Measurements from ENCODE around the gene PRKCE. TPM values are rescaled to one million over a fixed set of nuclear protein-coding genes. Genes with fewer than 3 reads are reported as not detected.

PRKCE gene
- total and polyA plus RNA-seq, 2 experiments from 2014 or later, result 0.94 to 1.2 TPM

DNA sequence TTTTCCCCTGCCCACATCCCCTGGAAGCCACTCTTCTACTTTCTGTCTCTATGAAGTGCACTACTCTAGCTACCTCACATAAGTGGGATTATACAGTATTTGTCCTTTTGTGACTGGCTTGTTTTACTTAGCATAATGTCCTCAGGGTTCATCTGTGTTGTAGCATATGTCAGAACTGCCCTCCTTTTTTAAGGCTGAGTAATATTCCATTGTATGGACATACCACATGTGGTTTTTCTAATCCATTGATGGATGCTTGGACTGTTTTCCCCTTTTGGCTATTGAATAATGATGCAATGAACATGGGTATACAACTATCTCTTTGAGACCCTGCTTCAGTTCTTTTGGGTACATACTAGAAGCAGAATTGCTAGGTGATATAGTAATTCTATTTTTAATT lies 95.9 kb downstream of the PRKCE start:
- DNase-seq (ENCODE audit: low spot score) (no peak), ATAC-seq (no peak)
- Histone ChIP-seq H3K36me3 (ENCODE audit: insufficient read depth) (no peaks in the 10 kb centered on the region), H3K79me2 (replicated peaks; ENCODE audit: insufficient read depth) (no peaks in the 10 kb centered on the region), H3K9me2 (ENCODE audit: insufficient read depth) (no peaks in the 10 kb centered on the region), H3F3A (replicated peaks; ENCODE audit: low read depth) (no peaks in the 10 kb centered on the region), H3K4me1 (ENCODE audit: insufficient read depth) (no peaks in the 10 kb centered on the region), H3K4me3 (no peak overlapping the region), H4K20me1 (replicated peaks; ENCODE audit: insufficient read depth) (no peaks in the 10 kb centered on the region), H3K27ac (ENCODE audit: low read depth) (no peak overlapping the region), H2AFZ (no peak overlapping the region), H3K4me2 (no peak overlapping the region), H3K27me3 (ENCODE audit: insufficient read depth) (no peaks in the 10 kb centered on the region)
- H3K9me3 Mint-ChIP-seq, result peaks cover 13% of the 10 kb centered on the region
- H3K27ac Mint-ChIP-seq, result no peak overlapping the region
- H3K4me3 Mint-ChIP-seq, result no peak overlapping the region
- H3K4me1 Mint-ChIP-seq, result peaks cover 9% of the 10 kb centered on the region; the same call in 2 of the 3 replicates
- H3K36me3 Mint-ChIP-seq (ENCODE audit: low read depth), result peaks cover 3% of the 10 kb centered on the region; the same call in 2 of the 3 replicates
- TF ChIP-seq EZH2phosphoT487 (IDR thresholded peaks at IDR 0.05; ENCODE audit: unreplicated experiment), result no peak
- no peak for TF ChIP-seq ZNF114 (CRISPR knock-in tag; IDR thresholded peaks at IDR 0.05)
- TF ChIP-seq, protein P1, sequence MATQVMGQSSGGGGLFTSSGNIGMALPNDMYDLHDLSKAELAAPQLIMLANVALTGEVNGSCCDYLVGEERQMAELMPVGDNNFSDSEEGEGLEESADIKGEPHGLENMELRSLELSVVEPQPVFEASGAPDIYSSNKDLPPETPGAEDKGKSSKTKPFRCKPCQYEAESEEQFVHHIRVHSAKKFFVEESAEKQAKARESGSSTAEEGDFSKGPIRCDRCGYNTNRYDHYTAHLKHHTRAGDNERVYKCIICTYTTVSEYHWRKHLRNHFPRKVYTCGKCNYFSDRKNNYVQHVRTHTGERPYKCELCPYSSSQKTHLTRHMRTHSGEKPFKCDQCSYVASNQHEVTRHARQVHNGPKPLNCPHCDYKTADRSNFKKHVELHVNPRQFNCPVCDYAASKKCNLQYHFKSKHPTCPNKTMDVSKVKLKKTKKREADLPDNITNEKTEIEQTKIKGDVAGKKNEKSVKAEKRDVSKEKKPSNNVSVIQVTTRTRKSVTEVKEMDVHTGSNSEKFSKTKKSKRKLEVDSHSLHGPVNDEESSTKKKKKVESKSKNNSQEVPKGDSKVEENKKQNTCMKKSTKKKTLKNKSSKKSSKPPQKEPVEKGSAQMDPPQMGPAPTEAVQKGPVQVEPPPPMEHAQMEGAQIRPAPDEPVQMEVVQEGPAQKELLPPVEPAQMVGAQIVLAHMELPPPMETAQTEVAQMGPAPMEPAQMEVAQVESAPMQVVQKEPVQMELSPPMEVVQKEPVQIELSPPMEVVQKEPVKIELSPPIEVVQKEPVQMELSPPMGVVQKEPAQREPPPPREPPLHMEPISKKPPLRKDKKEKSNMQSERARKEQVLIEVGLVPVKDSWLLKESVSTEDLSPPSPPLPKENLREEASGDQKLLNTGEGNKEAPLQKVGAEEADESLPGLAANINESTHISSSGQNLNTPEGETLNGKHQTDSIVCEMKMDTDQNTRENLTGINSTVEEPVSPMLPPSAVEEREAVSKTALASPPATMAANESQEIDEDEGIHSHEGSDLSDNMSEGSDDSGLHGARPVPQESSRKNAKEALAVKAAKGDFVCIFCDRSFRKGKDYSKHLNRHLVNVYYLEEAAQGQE (IDR thresholded peaks at IDR 0.05; ENCODE audit: unreplicated experiment), result no peak
- TF ChIP-seq NANOG (IDR thresholded peaks at IDR 0.05; ENCODE audit: borderline replicate concordance), result no peak
- TF ChIP-seq EZH2 (IDR thresholded peaks at IDR 0.05; ENCODE audit: low read depth, unreplicated experiment), result no peak
- no peak for TF ChIP-seq CREB1 (CRISPR knock-in tag; IDR thresholded peaks at IDR 0.05; ENCODE audit: low read depth)
- no peak for TF ChIP-seq STAT1 (IDR thresholded peaks at IDR 0.05; ENCODE audit: unreplicated experiment)
- TF ChIP-seq, protein P2, sequence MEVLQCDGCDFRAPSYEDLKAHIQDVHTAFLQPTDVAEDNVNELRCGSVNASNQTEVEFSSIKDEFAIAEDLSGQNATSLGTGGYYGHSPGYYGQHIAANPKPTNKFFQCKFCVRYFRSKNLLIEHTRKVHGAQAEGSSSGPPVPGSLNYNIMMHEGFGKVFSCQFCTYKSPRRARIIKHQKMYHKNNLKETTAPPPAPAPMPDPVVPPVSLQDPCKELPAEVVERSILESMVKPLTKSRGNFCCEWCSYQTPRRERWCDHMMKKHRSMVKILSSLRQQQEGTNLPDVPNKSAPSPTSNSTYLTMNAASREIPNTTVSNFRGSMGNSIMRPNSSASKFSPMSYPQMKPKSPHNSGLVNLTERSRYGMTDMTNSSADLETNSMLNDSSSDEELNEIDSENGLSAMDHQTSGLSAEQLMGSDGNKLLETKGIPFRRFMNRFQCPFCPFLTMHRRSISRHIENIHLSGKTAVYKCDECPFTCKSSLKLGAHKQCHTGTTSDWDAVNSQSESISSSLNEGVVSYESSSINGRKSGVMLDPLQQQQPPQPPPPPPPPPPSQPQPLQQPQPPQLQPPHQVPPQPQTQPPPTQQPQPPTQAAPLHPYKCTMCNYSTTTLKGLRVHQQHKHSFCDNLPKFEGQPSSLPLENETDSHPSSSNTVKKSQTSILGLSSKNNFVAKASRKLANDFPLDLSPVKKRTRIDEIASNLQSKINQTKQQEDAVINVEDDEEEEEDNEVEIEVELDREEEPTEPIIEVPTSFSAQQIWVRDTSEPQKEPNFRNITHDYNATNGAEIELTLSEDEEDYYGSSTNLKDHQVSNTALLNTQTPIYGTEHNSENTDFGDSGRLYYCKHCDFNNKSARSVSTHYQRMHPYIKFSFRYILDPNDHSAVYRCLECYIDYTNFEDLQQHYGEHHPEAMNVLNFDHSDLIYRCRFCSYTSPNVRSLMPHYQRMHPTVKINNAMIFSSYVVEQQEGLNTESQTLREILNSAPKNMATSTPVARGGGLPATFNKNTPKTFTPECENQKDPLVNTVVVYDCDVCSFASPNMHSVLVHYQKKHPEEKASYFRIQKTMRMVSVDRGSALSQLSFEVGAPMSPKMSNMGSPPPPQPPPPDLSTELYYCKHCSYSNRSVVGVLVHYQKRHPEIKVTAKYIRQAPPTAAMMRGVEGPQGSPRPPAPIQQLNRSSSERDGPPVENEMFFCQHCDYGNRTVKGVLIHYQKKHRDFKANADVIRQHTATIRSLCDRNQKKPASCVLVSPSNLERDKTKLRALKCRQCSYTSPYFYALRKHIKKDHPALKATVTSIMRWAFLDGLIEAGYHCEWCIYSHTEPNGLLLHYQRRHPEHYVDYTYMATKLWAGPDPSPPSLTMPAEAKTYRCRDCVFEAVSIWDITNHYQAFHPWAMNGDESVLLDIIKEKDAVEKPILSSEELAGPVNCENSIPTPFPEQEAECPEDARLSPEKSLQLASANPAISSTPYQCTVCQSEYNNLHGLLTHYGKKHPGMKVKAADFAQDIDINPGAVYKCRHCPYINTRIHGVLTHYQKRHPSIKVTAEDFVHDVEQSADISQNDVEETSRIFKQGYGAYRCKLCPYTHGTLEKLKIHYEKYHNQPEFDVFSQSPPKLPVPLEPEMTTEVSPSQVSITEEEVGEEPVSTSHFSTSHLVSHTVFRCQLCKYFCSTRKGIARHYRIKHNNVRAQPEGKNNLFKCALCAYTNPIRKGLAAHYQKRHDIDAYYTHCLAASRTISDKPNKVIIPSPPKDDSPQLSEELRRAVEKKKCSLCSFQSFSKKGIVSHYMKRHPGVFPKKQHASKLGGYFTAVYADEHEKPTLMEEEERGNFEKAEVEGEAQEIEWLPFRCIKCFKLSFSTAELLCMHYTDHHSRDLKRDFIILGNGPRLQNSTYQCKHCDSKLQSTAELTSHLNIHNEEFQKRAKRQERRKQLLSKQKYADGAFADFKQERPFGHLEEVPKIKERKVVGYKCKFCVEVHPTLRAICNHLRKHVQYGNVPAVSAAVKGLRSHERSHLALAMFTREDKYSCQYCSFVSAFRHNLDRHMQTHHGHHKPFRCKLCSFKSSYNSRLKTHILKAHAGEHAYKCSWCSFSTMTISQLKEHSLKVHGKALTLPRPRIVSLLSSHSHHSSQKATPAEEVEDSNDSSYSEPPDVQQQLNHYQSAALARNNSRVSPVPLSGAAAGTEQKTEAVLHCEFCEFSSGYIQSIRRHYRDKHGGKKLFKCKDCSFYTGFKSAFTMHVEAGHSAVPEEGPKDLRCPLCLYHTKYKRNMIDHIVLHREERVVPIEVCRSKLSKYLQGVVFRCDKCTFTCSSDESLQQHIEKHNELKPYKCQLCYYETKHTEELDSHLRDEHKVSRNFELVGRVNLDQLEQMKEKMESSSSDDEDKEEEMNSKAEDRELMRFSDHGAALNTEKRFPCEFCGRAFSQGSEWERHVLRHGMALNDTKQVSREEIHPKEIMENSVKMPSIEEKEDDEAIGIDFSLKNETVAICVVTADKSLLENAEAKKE (CRISPR knock-in tag; IDR thresholded peaks at IDR 0.05), result no peak
- TF ChIP-seq, protein P3, sequence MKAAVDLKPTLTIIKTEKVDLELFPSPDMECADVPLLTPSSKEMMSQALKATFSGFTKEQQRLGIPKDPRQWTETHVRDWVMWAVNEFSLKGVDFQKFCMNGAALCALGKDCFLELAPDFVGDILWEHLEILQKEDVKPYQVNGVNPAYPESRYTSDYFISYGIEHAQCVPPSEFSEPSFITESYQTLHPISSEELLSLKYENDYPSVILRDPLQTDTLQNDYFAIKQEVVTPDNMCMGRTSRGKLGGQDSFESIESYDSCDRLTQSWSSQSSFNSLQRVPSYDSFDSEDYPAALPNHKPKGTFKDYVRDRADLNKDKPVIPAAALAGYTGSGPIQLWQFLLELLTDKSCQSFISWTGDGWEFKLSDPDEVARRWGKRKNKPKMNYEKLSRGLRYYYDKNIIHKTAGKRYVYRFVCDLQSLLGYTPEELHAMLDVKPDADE (IDR thresholded peaks at IDR 0.05), result no peak
- TF ChIP-seq, protein P4, sequence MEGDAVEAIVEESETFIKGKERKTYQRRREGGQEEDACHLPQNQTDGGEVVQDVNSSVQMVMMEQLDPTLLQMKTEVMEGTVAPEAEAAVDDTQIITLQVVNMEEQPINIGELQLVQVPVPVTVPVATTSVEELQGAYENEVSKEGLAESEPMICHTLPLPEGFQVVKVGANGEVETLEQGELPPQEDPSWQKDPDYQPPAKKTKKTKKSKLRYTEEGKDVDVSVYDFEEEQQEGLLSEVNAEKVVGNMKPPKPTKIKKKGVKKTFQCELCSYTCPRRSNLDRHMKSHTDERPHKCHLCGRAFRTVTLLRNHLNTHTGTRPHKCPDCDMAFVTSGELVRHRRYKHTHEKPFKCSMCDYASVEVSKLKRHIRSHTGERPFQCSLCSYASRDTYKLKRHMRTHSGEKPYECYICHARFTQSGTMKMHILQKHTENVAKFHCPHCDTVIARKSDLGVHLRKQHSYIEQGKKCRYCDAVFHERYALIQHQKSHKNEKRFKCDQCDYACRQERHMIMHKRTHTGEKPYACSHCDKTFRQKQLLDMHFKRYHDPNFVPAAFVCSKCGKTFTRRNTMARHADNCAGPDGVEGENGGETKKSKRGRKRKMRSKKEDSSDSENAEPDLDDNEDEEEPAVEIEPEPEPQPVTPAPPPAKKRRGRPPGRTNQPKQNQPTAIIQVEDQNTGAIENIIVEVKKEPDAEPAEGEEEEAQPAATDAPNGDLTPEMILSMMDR (conservative IDR thresholded peaks at IDR 0.05; ENCODE audit: low read depth in 2 of 2), result no peak
- no peak for TF ChIP-seq POLR2AphosphoS5 (IDR thresholded peaks at IDR 0.05; ENCODE audit: low read depth)
- TF ChIP-seq ZNF331 (CRISPR knock-in tag; IDR thresholded peaks at IDR 0.05; ENCODE audit: low read depth), result no peak
- no peak for TF ChIP-seq JUNB (IDR thresholded peaks at IDR 0.05; ENCODE audit: unreplicated experiment)
- H3K27me3 Mint-ChIP-seq (ENCODE audit: insufficient read depth, low read depth, poor library complexity), result peaks cover 8% of the 10 kb centered on the region
